Adipocyte (in vitro differentiated cells): ENCODE data around the gene GGT6.

Experiments used
- DNase-seq: peaks from one replicate; pipeline ENCODE4 v3.0.0-alpha.2; 2015; ENCODE audit warnings: low read depth
- H3K27me3 ChIP-seq: replicated peaks from 2 replicates; pipeline ENCODE4 v1.7.0; 2013; ENCODE audit warnings: mild to moderate bottlenecking, low read length, moderate library complexity; ENCODE audit not compliant: control insufficient read depth, insufficient read depth
- H3K36me3 ChIP-seq: 2 replicates; pipeline ENCODE4 v1.7.0; 2013; ENCODE audit warnings: low read length, mild to moderate bottlenecking, moderate library complexity; ENCODE audit not compliant: control insufficient read depth, insufficient read depth, severe bottlenecking
- H3K4me1 ChIP-seq: 2 replicates; pipeline ENCODE4 v1.7.0; 2013; ENCODE audit warnings: mild to moderate bottlenecking, low read length, moderate library complexity; ENCODE audit not compliant: control insufficient read depth, insufficient read depth
- H3K4me3 ChIP-seq: 2 replicates; pipeline ENCODE4 v1.7.0; 2013; ENCODE audit warnings: mild to moderate bottlenecking, low read length, moderate library complexity
- H3K9ac ChIP-seq: 2 replicates; pipeline ENCODE4 v1.7.0; 2013; ENCODE audit warnings: mild to moderate bottlenecking, low read length, moderate library complexity
- H3K9me3 ChIP-seq: 2 replicates; pipeline ENCODE4 v1.7.0; 2013; ENCODE audit warnings: mild to moderate bottlenecking, low read length, moderate library complexity; ENCODE audit not compliant: control insufficient read depth

Gene GGT6

DNA sequence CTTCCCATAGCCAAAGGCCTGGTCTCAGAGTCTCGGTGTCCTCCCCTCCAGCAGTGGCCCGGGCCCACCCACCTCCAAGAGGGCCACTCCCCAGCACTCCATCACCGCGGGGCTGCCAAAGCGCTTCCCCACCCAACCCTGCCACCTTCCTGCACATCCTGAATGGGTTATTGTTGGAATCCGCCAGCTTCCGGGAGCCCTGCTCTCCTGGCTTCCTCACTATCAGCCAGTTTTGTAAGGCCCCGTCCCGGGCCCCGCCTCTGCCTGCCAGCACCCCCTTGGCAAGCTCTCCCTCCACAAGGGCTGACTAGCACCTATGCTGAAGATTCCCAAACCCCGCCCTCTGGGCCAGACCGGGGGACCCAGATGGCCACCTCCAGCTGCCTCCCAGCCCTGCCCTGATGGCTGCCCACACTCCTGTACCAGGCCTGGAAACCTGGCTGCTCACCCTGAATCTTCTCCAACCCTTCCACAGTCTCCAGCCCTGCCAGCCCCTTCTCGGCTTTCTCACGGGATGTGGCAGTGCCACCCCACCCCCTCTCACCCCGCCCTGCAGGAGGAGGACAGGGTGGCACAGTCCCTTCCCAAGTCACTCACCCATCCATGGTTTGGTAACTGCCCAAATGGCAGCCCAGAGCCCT lies 19.6 kb downstream of the GGT6 start:
- H3K4me1 ChIP-seq: peaks cover 20% of the 10 kb centered on the region
- H3K9ac ChIP-seq: no peak overlapping the region
- H3K27me3 ChIP-seq: no peaks in the 10 kb centered on the region
- no peak for DNase-seq
- peaks cover 64% of the 10 kb centered on the region for H3K36me3 ChIP-seq
- H3K4me3 ChIP-seq: no peak overlapping the region
- no peaks in the 10 kb centered on the region for H3K9me3 ChIP-seq

DNA sequence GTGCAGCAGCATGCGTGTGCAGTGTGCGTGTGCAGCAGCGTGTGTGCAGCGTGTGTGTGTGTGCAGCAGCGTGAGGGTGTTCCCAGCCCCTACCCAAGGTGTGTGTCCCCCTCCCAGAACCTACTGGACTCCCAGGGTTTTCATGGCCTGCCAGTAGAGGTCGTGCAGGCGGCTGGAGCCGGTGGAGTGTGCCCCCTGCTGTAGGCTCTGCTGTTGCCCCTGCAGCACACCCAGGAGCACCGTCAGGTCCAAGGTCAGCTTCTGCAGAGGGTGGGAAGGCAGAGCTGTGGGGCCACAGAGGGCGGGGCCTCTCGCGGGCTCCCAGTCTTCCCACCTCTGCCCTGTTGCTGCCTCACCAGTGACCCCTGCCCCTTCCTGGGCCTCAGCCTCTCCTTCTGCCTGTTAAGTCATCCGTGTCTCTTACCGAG lies 20.1 kb downstream of the GGT6 start:
- no peaks in the 10 kb centered on the region for H3K27me3 ChIP-seq
- no peaks in the 10 kb centered on the region for H3K9me3 ChIP-seq

DNA sequence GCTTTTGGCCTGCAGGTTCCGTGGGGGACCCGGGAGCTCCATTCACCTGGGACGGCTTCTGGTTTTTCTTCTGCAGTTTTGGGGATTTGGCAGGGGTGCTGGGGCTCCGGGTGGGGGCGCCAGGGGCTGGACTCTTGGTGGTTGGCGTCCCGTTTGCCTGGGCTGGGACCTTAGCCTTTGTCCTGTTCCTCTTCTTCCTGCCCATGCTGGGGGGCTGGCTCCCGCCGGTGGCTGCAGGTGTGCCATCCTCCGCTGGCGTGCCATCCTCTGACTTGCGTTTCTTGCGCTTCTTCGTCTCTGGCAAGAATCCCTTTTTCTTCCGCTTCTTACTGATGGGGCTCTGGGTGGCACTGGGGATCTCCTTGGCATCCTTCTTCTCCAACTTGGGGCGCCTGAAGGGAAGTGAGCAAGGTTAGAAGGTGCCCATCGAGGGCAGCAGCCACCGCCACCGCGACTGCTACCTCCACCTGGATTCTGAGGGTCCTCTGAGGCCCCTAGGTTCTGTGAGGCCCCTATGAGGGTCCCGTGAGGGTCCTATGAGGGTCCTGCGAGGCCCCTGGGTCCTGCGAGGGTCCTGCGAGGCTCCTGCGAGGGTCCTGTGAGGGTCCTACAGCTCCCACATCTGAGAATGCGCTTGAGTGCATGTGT lies 20.7 kb downstream of the GGT6 start:
- Histone ChIP-seq H3K9ac (no peak overlapping the region), H3K27me3 (no peaks in the 10 kb centered on the region), H3K36me3 (peaks cover 57% of the 10 kb centered on the region), H3K4me3 (no peak overlapping the region), H3K9me3 (no peaks in the 10 kb centered on the region), H3K4me1 (peaks cover 20% of the 10 kb centered on the region)
- DNase-seq: no peak

More for the DNA sequence above, 20.1 kb downstream of the GGT6 start:
- Histone ChIP-seq H3K4me1 (peaks cover 20% of the 10 kb centered on the region), H3K9ac (no peak overlapping the region), H3K36me3 (peaks cover 59% of the 10 kb centered on the region), H3K4me3 (no peak overlapping the region)
- no peak for DNase-seq

DNA sequence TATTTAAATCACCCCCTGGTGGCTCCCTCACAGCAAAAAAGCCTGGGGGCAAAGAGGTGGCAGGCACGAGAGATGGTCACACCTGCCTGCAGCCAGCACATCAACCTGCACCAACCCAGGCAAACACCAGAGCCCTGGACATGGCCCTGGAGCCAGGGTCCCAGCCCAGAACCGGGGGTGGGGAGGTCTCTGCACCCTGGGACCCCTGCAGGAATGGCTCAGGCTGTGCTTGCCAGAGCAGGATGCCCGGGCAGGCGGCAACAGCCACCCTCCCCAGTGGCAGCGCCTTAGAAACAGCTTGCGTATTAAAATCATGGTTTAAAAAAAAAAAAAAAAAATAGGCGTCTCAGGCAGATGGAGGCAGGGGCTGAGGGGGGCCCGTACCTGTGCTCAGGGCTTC lies 21.4 kb downstream of the GGT6 start:
- DNase-seq: no peak
- Histone ChIP-seq H3K9ac (no peak overlapping the region), H3K27me3 (no peaks in the 10 kb centered on the region), H3K4me3 (no peak overlapping the region), H3K36me3 (peaks cover 54% of the 10 kb centered on the region), H3K4me1 (peaks cover 20% of the 10 kb centered on the region), H3K9me3 (no peaks in the 10 kb centered on the region)

DNA sequence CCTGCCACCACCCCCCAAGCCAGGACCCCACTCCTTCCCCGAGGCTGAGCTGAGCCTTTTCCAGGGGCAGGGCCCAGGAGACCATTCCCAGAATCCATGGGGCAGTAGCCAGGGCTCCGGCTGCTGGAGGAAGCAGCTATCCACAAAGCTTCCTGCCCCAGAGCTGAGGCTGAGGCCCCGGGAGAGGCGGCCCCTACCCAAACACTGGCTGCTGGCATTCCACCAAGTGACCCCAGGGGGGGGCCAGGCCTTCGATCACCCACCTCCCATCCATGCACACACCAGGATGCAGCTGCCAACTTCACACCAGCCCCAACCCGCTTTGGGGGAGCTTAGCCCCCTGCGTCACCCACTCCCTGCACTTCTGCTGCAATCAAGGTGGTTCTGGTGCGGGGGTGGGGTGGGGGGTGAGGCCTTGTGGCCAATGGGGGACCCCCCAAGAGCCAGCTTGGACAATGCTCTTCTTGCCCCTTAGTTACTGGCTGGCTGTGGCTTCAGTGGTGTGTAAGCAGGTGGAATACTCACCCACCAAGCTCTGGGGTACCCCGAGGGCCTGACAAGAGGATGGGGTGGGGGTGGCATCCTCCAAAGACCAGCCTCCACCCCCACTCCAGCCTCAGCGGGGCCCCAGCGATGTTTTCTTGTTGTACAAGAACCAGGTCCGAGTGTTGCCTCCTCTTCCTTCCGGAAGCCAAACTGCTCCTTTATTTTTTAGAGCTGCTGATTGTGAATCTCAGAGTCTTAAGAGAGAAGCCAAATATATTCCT lies 22.0 kb downstream of the GGT6 start:
- H3K27me3 ChIP-seq: no peaks in the 10 kb centered on the region
- no peak overlapping the region for H3K4me3 ChIP-seq
- no peak overlapping the region for H3K9ac ChIP-seq
- peaks cover 20% of the 10 kb centered on the region for H3K4me1 ChIP-seq
- no peaks in the 10 kb centered on the region for H3K9me3 ChIP-seq
- peaks cover 48% of the 10 kb centered on the region for H3K36me3 ChIP-seq
- no peak for DNase-seq

DNA sequence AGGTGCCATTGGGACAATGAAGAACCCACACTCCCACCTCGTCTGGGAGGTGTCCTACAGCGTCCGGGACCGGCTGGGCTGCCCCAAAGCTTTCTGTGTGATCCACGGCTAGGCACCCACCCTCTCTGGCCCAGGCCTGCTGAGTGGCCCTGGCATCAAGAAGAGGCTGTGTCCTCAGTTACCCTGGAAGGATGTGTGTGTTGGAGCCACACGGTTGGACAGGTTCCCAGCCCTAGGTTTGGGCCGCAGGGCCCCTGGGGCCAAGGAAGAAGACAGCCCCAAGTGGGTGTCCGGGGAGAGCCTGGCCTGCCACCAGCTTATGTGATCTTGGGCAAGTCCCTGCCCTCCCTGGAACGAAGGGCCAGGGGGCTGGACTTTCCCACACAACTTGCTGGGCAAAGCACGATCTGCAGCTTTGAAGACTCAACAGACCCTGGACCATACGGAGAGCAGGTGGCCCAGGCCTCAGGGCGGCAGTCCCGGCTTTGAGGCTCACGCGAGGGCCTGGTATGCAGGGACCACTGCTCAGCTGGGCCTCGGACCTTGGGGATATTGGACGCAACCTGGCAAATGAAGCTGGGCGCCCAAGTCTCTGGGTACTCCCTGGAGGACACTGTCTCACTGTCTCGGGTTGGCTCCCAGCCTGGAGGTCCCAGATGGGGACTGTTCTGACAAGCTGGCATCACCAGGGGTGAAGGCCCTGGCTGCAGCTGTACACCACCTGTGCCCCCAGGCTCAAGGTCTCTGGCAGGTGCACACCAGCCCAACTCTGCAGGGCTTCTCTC lies 22.7 kb downstream of the GGT6 start:
- Histone ChIP-seq H3K9ac (peak overlapping the region; percentile 55), H3K9me3 (no peaks in the 10 kb centered on the region), H3K36me3 (peaks cover 40% of the 10 kb centered on the region), H3K4me3 (no peak overlapping the region), H3K4me1 (peaks cover 20% of the 10 kb centered on the region), H3K27me3 (no peaks in the 10 kb centered on the region)
- DNase-seq: no peak

DNA sequence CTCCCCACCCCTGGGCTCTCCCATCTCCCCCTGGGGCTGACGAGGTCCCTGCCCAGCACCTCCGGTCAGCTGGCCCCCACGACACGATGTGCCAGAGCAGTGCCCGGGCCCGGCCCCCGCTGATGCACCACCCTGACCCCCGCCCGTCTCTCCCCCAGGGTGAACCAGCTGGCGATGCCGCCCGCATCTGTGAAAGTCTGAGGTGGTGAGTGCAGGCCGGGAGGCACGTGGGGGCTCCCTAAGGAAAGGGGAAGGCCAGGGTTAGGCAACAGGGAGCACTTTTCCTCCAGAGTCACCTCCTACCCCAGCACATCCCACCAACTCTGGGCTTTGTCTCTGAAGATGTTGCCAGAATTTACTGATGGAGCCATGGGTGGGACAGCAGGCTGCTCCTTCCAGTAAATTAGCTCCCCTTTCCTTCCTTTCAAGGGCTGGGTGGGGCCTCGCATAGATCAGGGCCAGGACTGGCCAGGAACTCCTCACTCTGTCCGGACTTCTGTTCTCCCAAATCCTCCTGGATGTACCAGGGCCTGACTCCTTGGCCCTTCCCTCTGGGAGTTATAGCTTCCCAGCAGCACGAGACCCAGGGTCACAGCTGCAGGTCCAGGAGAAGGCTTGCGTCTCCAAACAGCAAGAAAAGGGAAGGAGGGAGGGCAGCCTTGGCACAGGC lies 23.5 kb downstream of the GGT6 start:
- Histone ChIP-seq H3K9ac (peak overlapping the region; percentile 55), H3K9me3 (no peaks in the 10 kb centered on the region), H3K27me3 (no peaks in the 10 kb centered on the region), H3K4me1 (peaks cover 20% of the 10 kb centered on the region), H3K4me3 (no peak overlapping the region), H3K36me3 (peaks cover 32% of the 10 kb centered on the region)
- DNase-seq: no peak

DNA sequence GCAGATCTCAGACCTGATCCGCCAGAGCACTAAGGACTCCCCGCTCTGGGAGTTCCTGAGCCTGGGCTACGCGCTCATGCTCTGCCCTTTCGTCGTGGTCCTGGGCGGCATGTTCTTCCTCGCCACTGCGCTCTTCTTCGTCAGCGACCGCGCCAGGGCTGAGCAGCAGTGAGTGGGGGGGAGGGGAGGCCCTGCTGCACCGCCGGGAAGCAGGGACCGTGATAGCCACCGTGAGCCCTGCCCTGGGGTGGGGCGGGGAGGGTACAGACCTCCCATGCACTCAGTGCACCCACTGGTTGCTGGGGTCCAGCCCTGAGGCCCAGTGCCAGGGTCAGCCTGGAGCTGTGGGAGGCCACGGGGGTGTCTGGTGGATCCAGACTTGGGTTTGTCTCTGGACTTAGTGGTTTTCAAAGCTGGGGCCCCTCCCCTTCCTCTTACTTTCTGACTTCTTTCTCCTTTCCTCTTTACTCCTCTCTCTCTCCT lies 24.1 kb downstream of the GGT6 start:
- DNase-seq: no peak
- Histone ChIP-seq H3K4me3 (no peak overlapping the region), H3K36me3 (peaks cover 26% of the 10 kb centered on the region), H3K4me1 (peaks cover 20% of the 10 kb centered on the region), H3K9me3 (no peaks in the 10 kb centered on the region), H3K27me3 (no peaks in the 10 kb centered on the region), H3K9ac (peak overlapping the region; percentile 34)

DNA sequence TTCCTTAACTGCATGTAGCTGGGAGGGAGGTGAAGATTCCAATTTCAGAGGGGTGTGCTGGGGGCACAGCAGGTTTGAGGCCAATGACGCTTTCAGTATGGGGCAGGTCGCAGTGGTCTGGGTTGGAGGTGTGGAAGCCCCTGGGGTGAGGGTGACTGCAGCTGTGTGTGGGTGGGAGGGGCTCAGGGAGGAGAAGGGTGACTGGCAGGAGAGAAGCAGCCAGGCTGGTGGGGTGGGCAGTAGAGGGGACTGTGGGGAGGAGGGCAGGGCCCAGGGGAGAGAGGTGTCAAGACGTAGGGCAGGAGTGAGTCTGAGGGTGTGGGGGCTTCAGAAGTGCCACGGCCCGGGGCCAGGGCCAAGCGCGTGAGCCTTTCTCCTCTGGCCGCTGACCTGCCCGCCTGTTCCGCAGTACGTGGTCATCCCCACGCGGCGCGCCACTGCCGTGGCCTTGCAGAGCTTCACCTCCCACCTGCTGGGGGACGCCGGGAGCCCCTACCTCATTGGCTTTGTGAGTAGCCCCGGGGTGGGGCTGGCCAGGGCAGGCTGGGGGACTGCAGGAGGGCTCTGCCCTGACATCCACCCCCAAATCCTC lies 24.6 kb downstream of the GGT6 start:
- Histone ChIP-seq H3K4me1 (peaks cover 20% of the 10 kb centered on the region), H3K4me3 (no peak overlapping the region), H3K9me3 (no peaks in the 10 kb centered on the region), H3K27me3 (no peaks in the 10 kb centered on the region), H3K9ac (no peak overlapping the region), H3K36me3 (peaks cover 22% of the 10 kb centered on the region)
- no peak for DNase-seq

DNA sequence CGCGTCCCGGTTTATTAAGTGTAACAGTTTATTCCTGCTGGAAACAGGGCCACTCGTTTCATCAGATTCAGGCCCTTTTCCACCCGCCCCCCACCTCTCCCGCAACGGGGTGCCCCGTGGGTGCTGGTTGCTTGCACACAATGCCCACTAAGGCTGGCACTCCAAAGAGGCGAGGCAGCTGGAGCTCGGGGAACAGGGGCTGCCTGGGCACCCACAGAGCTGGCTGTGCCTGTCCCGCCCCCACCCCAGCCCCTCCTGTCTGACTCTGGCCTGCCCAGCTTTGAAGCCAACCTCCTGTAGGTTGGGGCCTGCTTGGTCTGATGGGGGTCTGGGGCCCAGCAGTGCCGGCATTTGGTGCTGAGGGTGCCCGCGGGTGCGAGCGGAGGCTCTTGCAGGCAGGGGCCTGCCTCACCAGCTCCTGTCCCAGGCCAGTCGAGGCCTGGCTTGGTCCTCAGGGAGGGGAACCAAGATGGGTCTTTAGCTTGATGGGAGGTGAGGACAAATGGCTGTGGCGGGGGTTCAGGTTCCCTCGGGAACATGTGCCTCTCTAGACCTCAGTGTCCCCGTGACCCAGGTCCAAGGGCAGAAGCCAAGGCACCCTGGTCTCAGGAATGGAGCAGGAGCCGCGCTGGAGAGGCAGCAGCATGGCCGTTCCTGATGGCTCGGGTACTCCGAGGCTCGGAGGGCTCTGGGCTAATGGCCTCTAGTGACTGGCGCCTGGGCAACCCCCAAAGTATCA lies 25.3 kb downstream of the GGT6 start:
- Histone ChIP-seq H3K4me3 (no peak overlapping the region), H3K9me3 (no peaks in the 10 kb centered on the region), H3K9ac (no peak overlapping the region), H3K4me1 (peaks cover 20% of the 10 kb centered on the region), H3K36me3 (peaks cover 16% of the 10 kb centered on the region), H3K27me3 (no peaks in the 10 kb centered on the region)
- DNase-seq: no peak
